HPDE6-E6E7 (cell line): Measurements from ENCODE around the gene GJA4.
"Not testable (repeated sequence)": the region's sequence is repeated elsewhere in the genome, so short reads cannot be mapped to it uniquely, and the experiment has no call there.

Source experiments
- DNase-seq: peaks from one replicate; pipeline ENCODE4 v3.0.0; 2011; ENCODE audit warnings: missing footprints; ENCODE audit errors: extremely low spot score

The GJA4 gene

DNA sequence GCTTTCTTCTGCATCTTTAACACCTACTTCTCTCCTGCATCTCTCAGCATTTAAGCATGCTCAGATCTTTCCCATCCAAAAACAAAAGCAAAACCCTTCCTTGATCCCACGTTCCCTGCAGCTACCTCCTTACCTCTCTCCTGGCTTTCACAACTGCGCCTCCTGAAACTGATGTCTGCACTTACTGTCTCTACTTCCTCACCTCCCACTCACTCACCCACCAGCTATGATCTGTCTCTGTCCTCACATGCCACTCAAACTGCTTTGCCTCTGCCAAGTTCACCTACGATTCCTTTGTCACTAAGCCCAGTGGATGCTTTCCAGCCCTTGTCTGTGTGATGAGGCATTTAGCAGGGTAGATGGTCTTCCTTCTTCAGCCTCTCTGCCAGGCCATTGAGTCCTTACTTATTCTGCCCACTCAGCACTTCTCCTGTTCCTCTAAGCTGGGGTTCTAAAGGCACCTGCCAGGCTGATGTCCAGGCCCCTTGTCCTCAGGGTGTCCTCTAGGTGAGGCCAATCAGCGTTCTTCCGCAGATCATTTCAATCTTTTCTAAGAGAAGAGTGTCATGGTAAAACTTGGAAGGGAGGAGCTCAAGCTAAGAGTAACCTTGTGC, 21.8 kb upstream of the GJA4 start:
- no peak for DNase-seq

DNA sequence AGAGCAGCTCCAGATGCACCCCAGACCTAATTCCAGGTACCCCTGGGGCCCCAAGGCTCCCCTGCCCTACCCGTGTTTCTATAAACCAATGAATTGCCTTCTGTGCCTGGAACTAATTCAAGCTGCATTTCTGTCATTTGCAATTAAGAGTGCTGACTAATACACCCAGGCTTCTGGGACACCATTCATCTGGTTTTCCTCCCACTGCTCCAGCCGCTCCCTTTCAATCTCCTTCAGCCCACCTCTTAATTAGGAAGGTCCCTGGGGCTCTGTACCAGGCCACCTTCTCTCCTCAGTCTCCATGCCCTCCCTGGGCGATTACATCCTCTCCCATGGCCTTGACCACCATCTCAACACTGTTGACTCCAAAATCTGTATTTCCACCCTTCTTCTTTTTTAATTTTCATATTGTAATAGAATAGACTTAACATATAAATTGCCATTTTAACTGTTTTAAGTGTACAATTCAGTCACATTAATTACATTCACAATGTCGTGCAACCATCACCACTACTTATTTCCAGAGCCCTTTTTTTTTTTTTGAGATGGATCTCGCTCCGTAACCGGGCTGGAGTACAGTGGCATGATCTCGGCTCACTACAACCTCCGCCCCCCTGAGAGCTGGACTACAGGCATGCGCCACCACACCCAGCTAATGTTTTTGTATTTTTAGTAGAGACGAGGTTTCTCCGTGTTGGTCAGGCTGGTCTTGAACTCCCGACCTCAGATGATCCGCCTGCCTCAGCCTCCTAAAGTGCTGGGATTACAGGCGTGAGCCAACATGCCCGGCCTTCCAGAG, 21.0 kb upstream of the GJA4 start:
- DNase-seq = no peak

DNA sequence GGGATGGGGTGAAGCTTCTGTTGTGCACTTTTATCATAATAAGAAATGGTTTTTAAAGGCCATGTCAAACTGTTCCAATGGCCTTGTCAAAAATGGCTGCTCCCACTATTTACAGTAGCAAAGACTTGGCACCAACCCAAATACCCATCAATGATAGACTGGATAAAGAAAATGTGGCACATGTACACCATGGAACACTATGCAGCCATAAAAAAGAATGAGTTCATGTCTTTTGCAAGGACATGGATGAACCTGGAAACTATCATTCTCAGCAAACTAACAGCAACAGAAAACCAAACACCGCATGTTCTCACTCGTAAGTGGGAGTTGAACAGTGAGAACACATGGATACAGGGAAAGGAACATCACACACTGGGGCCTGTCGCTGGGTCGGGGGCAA, 19.7 kb upstream of the GJA4 start:
- not testable (repeated sequence) for DNase-seq

DNA sequence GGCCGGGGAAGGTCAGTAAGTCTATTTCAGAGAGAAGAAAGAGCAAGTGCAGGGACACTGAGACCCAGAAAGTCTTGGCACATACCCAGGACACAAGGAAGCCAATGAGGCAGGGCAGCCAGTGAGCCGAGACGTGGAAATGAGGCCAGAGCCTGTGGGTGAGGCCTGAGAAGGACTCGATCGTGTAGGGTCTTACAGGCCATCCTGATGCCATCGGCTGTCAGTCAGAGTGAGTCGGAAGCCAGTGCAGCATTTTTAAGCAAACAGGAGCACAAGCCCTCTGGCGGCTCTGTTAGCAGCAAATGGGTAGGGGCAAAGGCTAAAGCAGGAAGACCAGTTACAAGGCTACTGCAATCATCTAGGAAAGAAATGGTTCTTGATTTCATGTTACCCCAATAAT, 17.8 kb upstream of the GJA4 start:
- no peak for DNase-seq

DNA sequence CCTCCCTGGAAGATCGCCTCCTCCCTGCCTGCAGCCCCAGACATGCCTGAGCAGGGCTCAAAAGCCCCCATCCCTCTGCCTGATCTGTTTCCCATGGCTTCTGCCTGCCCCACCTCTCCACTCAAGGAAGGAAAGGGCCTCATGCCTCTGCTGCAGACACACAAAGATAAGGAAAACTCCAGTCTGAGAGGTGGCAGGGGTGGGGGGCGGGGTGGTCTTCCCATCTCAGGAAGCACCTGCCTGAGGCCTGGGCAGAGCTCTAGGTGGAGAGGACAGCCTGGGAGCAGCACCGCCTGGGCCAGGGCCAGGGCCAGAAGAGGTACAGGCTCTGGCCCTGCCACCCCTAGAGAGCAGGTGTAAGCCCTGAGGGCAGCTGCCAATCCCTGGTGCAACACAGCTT, 15.9 kb upstream of the GJA4 start:
- no peak for DNase-seq

DNA sequence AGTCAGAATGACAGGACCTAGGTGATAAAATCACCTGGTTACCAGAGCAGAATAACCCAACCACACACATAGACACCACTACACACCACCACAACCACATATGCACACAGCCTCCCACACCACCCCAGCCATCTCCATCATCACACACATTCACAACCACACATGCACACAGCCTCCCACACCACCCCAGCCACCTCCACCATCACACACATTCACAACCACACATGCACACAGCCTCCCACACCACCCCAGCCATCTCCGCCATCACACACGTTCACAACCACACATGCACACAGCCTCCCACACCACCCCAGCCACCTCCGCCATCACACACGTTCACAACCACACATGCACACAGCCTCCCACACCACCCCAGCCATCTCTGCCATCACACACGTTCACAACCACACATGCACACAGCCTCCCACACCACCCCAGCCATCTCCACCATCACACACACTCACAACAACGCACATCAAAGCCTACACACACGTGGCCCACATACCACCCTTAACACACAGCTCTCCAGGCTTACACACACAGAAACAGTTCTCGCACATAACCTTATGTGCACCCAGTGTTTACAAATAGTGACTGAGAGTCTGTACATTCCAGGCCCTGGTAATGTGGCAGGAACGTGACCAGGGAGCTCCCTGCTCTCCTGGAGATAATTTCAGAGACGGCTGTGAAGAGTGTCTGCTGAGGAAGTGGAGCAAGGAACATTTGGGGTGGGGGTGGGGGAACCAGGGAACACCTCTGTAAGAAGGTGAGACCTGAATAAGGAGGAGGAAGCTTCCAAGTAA, 15.1 kb upstream of the GJA4 start:
- DNase-seq = no peak

DNA sequence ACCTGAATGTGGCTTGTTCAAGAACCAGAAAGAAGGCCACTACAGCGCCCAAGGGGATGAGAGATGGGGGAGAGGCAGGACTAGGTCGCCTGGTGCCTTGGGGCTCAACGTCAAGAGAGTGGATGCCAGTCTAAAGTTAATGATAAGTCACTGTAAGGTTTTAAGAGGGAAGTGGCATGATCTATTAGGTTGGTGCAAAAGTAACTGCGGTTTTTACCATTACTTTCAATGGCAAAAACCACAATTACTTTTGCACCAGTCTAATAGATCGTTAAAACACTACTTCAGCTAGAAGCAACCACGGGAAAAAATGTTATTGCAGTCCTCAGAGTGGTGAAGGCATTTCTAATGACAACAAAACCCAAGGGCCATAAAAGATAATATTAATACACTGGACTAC, 14.4 kb upstream of the GJA4 start:
- DNase-seq = no peak

DNA sequence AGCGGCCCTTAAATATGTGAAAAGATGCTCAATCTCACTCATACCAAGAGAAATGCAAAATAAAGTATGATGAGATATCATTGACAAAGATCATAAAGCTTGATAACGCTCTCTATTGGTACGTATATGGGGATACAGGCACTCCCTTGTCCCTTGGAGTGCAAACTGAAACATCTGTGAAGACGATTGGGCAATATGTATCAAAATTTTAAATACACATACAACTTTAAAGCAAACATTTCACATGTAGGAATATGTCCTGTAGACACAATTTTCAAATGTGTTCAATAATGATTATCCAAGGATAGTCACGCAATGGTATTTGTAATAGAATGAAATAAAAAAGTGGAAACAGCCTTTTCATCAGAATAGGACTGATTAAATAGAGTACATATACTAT, 13.8 kb upstream of the GJA4 start:
- DNase-seq = no peak

DNA sequence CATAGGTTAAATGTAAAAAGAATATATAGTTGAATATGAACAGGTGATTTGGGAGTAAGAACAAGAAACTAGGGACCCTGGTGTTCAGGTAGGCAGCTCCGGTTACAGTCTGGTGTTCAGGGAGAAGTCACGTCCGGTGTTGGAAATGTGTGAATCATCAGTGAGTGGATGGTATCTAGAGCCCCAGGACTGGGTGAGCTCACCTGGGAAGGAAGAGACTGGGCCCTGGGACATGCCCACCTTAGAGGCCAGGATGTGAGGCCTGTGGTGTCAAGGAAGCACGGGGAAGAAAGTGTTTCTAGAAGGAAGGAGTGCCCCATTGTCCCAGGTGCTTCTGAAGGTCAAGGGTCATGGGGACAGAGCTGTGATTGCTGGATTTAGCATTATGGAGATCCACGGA, 13.3 kb upstream of the GJA4 start:
- DNase-seq = peak; percentile 85

DNA sequence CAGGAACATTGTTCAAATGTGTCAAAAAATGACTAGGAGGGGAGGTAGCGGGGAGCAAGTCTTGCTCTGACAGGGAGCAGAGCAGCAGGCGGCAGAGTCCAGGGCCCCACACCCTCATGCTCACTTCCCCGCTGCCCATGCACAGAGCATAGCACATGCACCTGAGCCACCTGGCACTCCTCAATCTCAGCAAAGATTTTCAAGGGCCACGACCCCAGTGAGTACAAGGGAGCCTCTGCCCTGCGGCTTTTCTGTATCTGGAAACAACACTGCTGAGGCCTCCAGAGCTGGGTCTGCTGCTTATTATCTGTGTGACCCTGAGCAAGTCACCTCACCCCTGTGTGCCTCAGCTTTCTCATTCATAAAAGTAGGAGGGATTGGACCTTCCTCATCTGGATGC, 12.8 kb upstream of the GJA4 start:
- DNase-seq = no peak

DNA sequence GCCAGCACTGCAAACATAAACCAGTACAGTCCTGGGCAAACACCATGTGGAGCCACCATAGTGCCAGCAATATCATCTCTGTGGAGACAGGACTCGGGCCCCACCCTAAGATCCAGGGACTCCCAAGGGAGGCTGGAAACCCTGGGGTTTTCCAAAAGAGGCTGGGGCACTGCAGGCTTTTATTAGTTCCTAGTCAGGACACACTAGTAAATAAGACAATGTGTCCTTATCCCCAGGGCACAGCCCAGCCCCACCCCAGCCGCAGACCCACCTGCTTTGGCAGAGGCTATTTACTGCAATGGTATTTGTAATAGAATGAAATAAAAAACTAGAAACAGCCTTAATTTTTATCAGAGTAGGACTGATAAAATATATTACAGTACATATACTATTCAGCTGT, 12.3 kb upstream of the GJA4 start:
- no peak for DNase-seq

DNA sequence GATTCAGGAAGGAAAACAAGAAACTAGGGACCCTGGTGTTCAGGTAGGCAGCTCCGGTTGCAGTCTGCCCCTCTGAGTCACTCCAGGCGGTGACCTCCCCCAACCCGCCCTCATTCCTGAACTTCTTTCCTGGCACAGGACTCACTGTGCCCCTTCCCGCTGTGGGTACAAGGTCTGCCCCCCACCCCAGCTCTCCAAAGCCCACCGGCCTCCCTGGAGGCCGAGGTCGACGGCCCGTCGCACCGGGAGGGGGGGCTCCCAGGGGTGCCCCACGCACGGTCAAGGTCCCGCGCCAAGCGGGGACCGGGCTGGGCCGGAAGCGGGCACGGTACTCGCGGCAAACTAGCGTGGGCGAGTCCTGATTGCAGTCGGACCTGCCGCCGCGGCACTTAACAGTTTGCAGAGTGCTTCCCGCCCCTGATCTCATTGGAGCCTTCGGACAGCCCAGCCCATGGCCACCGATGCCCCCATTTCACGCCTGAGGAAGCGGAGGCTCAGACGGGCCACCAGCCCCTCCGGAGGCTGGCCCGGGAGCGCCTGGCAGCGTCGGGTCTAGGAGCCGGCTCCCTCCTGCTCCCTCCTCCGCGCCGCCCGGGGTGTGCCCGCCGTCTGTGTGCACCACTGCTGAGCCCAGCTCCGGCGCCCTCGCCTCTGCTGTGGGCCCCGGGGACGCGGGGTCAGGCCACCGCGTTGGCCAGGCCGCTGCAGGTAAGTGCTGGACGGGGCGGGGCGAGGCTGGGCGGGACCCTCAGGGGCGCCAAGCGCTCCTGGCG, 11.5 kb upstream of the GJA4 start, which contains the start of gene GJB3:
Gene GJB3, plus strand, starts transcription at position 144 of the 773 bp plus-strand sequence. CDS start 3,549 bp downstream, outside the sequence.
- no peak for DNase-seq

DNA sequence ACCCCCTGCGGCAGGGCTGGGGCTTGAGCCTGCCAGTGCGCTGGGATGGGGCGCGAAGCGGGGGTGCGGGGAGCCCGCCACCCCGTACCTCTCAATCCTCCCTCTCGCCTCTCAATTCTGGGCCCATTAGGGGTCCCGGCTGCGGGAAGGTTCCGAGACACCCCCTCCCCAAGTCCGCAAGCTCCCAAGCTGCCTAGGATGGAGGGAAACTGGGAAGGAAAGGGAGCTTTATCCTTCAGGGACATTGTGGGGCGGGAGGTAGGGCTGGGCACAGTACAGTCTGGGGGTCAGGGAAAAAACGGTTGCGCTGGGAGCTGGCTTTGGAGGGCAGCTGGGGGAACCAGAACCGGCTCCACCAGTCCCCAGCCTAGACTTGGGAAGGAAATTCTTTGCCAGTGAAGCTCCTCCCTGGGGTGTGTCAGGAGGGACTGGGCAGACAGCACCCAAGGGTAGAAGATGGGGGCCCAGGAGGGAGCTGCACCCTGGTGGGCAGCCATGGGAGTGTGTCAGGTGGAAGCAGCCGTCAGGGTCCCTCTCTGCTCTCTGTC, 10.9 kb upstream of the GJA4 start:
- peak; percentile 80 for DNase-seq

DNA sequence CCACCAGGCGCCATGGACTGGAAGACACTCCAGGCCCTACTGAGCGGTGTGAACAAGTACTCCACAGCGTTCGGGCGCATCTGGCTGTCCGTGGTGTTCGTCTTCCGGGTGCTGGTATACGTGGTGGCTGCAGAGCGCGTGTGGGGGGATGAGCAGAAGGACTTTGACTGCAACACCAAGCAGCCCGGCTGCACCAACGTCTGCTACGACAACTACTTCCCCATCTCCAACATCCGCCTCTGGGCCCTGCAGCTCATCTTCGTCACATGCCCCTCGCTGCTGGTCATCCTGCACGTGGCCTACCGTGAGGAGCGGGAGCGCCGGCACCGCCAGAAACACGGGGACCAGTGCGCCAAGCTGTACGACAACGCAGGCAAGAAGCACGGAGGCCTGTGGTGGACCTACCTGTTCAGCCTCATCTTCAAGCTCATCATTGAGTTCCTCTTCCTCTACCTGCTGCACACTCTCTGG, 8.0 kb upstream of the GJA4 start:
- DNase-seq = no peak

DNA sequence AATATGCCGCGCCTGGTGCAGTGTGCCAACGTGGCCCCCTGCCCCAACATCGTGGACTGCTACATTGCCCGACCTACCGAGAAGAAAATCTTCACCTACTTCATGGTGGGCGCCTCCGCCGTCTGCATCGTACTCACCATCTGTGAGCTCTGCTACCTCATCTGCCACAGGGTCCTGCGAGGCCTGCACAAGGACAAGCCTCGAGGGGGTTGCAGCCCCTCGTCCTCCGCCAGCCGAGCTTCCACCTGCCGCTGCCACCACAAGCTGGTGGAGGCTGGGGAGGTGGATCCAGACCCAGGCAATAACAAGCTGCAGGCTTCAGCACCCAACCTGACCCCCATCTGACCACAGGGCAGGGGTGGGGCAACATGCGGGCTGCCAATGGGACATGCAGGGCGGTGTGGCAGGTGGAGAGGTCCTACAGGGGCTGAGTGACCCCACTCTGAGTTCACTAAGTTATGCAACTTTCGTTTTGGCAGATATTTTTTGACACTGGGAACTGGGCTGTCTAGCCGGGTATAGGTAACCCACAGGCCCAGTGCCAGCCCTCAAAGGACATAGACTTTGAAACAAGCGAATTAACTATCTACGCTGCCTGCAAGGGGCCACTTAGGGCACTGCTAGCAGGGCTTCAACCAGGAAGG, 7.4 kb upstream of the GJA4 start:
- DNase-seq = no peak

DNA sequence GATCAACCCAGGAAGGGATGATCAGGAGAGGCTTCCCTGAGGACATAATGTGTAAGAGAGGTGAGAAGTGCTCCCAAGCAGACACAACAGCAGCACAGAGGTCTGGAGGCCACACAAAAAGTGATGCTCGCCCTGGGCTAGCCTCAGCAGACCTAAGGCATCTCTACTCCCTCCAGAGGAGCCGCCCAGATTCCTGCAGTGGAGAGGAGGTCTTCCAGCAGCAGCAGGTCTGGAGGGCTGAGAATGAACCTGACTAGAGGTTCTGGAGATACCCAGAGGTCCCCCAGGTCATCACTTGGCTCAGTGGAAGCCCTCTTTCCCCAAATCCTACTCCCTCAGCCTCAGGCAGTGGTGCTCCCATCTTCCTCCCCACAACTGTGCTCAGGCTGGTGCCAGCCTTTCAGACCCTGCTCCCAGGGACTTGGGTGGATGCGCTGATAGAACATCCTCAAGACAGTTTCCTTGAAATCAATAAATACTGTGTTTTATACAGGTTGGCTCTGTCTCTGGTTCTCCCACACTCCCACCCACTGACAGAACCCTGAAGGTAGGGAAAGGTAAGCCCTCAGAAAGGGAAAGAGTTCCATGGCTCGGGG, 6.8 kb upstream of the GJA4 start:
- no peak for DNase-seq

DNA sequence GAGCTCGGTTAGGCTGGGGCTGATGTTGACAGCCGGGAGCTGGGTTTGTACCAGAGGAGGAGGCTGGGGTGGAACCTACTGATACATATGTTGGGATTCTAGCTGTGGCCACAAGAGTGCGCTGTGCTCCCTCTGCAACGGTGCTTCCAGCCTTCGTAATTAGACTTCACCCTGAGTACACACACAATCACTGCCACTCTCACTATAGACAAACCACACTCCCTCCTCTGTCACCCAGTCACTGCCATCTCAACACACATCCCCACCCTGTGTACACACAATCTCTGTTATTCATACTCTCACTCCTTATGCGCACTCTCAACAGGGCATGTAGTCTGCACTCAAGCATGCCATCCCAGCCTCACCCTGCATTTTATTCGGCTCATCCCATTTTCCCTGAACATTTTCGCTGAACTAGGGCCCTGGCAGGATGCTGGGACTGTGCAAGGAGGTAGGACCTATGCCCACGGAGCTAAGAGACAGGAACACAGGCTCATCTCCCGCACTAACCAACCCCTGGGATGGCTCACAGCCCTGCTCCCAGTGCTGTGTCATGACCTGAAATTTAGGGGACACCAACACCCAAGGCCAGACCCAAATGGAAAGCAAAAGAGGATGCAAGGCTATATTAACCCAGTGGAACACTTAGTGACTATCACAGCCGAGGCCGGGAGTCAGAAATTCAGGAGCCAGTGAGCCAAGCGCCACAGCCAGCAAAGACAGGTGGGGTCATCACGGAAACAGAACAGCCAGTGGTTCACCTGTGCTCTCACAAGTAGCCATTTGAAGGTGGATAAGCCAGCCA, 6.1 kb upstream of the GJA4 start:
- DNase-seq = no peak

DNA sequence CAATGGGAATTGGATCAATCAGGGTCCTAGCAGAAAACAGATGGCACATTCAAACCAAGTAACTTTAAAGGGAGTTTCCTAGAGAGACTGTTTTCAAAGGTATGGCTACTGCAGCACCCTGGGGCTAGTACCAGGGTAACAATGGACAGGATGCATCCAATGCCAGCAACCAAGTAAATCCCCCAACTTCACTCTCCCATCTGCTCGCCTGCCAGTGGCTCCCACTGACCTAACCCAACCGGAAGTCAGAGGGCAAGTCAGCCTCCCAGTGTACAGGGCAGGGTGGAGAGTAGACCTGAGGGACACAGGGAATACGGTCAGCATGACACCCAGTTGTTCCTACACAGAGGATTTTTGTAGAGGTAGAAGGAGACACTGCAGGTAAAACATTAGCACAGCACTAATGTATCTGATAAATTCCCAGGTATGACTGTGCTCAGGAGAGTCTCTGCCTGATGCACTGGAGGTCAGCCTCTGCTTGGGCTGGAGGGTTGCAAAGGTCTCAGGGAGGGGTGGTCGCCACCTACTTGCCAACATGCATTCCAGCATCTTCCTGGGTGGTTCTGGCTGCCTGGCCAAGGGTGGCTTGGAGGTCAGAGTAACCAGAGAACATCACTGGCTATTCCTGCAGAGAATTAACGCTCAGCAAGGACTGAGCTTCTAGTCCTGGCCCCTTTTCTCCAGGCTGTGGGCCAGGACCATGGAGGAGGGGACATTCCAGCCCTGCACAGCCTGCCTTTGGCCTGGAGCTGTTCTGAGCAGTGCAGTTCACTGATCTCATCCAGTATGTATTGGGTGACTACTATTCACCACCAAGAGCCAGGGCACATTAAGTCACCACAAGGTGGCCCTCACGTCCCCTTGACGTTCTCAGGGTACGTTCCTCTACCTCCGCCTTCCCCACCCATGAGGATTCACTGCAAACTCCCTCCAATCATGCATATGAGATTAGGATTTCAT, 5.1 kb upstream of the GJA4 start:
- no peak for DNase-seq

DNA sequence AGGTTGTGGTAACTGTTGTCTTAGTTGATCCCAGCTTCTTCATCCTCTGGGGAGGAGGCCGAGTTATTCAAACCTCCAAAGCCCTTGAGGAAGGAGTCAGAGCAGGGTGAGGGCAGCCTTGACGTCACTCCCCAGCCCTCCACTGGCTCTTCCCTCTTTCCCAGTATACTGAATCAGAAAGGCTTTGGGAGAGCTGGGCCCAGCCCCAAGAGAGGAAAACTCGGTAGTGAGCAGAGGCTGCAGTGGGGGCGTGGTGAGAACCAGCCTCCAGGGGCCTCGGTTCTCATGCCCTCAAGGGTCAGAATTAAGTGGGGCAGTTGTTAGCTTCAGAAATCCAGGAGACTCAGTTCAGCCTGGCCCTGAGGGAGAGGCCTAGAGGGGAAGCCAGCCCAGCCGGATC, 1.8 kb upstream of the GJA4 start:
- DNase-seq = no peak
